ENCODE data around the gene ARHGAP23.
"Not testable (repeated sequence)": the region's sequence is repeated elsewhere in the genome, so short reads cannot be mapped to it uniquely, and the experiment has no call there.

The ARHGAP23 gene

DNA sequence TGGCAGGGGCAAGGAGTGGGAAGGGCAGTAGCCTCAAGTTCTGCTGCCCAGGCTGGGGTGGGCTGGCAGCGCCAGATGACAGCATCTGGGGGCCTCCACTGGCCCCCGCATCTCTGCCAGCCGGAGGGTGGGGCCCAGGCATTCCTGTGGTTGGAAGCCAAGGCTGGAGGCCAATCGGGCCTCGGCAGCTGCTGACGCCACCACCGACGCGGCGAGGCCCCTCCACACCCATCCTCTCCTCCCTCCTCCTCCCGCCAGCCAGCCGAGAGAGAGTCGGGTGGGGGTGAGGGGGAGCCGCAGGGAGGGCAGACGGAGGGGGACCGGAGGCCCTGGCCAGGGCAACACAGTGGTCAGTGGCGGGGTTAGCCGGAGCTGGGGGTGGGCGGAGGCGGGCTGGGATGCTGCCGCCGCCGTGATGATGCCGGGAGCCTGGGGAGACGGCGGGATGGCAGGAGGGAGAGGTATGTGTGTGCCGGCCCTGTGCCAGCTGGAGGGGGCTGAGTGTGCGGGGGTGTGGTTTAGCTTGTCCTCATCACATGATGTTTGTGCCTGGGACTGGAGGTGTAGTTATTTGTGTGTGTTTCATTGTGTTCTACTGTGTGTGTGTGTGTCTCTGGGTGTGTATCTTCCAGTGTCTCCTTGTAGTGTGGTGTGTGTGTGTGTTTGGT is 36.6 kb downstream of the ARHGAP23 start:
- no peak for DNase-seq

DNA sequence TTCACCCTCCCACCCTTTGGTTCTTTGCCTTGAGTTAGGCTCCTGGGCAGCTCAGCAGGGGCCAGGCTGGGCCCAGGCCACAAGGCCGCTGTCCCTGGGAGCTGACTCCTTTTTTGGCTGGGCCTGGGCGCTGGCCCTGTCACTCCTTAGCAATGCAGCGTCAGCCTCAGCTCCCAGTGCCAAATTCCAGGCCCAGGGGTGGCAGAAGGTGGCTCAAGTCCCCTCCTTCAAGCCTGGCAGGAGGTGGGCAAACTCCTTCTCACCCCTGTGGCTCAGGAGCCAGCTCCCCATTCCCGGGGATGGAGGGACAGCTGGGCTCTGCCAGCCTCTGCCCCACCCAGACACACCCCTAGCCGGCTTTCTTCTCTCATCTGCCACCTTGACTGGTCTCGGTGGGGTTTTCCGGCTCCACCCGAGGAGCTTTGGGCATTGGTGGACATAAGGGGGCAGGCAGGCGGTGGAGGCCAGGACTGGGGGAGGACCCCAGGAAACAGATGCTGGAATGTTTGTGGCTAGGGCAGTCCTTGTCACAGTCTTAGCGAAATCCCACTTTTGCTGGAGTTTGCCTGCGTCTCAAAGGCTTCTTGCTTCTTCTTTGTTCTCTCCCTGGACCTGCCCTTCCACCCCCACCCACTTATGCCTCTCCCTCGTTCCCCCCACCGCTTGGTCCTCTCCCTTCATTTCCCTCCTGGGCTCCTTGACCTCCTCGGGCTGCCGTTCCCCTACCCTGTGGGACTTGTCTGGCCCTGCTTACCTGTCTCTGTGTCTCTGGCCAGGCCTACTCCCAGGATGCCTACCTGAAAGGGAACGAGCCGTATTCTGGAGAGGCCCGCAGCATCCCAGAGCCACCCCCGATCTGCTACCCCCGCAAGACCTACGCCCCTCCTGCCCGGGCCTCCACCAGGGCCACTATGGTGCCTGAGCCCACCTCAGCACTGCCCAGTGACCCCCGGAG is 37.4 kb downstream of the ARHGAP23 start:
- no peak for DNase-seq

DNA sequence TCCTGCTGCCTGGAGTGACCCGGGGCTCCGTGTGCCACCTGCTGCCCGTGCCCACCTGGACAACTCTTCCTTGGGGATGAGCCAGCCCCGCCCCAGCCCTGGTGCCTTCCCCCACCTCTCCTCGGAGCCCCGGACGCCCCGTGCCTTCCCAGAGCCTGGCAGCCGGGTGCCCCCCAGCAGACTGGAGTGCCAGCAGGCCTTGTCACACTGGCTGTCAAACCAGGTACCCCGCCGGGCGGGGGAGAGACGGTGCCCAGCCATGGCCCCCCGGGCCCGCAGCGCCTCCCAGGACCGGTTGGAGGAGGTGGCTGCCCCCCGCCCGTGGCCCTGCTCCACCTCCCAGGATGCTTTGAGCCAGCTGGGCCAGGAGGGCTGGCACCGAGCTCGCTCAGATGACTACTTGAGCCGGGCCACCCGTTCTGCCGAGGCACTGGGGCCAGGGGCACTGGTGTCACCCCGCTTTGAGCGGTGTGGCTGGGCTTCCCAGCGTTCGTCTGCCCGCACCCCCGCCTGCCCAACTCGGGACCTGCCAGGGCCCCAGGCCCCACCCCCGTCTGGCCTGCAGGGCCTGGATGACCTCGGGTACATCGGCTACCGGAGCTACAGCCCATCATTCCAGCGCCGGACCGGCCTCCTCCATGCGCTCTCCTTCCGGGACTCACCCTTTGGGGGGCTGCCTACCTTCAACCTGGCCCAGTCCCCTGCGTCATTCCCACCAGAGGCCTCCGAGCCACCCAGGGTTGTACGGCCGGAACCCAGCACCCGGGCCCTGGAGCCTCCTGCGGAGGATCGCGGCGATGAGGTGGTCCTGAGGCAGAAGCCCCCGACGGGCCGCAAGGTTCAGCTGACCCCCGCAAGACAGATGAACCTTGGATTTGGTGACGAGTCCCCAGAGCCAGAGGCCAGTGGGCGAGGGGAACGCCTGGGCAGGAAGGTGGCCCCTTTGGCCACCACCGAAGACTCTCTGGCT is 38.4 kb downstream of the ARHGAP23 start:
- no peak for DNase-seq

DNA sequence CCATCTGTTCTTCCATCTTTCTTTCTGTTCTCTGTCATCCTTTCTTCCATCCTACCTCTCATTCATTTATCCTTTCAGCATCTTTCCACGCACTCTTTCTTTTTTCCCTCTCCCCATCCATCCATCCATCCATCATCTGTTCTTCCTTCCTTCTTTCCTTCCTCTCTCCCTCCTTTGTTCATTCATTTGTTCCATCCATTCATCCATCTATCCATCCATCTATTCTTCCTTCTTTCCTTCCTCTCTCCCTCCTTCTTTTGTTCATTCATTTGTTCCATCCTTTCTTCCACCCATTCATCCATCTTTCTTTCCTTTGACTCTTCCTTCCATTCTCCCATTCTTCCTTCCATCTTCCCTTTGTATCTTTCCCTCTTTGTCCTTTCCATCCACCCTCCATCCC is 39.2 kb downstream of the ARHGAP23 start:
- DNase-seq: no peak

DNA sequence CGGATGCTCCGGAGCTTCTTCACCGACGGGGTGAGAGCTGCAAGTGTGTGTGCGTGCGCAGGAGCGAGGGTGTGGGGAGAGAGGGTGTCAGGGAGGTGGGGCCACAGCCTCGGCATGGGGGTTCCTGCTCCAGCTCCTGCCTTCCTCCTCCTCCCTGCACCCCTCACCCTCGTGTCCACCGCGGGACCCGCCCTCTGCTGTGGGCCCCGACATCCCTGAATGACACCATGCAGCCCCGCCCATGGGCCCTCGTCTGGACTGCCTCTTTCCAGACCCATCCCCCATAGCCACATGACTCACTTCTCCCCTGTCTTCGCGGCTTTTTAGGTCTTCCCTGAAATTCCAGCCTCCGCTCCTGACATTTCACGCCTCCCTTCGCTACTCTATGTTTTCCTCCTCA is 41.6 kb downstream of the ARHGAP23 start:
- DNase-seq: no peak

DNA sequence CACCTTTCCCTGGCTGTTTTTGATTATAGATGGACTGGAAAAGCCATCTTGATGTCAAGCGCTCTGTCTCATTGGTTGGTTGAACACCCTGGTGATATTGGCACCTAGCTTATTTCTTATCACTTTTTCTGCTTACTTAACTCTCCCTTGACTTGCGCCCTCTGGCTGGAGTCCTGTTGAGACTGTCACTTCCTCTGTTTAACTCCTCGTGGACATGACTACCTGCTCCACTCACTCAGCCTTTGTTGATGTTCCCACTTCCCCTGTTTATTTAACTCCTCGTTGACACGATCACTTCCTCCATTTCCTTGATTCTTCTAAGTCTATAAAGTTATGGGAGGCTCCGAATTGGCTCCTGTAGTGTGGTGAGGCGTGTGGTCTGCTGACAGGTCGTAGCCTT is 43.0 kb downstream of the ARHGAP23 start:
- not testable (repeated sequence) for DNase-seq

DNA sequence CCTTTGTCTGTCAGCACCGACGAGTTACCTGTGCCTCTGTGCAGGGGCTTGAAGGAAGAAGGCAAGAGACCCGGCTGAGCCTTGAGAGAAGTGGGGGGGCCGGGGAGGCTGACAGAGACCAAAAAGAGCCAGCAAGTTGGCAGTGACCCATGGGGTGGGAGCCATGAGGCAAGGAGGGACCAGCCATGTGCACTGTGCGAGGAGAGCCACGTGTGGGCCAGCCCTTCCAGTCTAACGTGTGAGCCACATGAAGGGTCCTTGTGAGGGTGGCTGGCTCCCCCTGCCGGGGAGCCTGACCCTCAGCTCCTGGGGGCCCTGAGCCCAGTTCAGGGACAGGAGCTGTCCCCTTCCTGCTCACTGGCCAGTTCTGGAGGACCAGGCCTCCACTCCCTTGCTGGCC is 46.4 kb downstream of the ARHGAP23 start:
- DNase-seq: not testable (repeated sequence)

DNA sequence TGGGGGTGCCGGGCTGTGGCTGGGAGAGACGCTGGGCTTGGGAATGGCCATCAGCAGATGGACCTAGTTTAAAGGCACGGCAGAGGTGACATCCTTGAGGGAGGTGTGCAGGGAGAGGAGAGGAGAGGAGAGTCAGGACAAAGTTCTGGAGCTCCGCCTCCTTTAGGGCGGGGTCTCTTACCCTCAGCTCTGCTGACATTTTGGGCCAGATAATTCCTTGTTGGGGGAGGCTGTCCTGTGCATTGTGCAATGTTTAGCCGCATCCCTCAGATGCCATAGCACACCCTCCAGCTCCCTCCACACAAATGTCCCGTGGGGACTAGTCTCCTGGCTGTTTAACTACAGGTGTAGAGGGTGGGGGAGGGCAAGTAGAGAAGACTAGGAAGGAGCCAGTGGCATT is 48.3 kb downstream of the ARHGAP23 start:
- DNase-seq: no peak

DNA sequence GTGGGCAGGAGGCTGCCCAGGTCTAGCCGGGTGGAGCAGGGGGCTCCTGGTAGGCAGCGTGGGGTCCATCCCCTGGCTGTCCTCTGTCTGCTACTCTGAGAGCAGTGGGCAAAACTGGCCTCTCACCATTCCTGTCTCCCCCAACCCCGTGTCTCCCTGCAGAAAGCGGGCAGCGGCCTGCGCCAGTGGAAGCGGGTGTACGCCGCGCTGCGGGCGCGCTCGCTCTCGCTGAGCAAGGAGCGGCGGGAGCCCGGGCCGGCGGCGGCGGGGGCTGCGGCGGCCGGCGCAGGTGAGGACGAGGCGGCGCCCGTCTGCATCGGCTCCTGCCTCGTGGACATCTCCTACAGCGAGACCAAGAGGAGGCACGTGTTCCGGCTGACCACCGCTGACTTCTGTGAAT is 49.2 kb downstream of the ARHGAP23 start:
- not testable (repeated sequence) for DNase-seq

DNA sequence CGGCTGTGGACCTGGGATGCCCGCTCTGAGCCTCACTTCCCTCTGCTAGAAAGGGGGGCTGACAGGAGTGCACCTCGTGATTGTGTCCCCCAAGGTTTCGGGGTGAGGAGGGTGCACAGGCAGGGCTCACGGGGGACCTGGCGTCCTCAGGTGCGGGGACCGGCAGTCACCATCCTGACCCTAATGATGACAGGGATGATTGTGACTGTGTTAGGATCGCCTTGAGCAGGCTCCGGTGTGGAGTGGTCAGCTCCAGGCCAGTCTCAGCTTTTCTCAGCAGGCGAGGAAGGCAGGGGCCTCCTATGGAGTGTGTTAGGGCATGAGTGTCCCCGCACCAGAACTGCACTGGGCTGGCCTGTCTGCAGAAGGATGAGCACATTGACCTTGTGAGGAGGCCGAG is 49.7 kb downstream of the ARHGAP23 start:
- not testable (repeated sequence) for DNase-seq

DNA sequence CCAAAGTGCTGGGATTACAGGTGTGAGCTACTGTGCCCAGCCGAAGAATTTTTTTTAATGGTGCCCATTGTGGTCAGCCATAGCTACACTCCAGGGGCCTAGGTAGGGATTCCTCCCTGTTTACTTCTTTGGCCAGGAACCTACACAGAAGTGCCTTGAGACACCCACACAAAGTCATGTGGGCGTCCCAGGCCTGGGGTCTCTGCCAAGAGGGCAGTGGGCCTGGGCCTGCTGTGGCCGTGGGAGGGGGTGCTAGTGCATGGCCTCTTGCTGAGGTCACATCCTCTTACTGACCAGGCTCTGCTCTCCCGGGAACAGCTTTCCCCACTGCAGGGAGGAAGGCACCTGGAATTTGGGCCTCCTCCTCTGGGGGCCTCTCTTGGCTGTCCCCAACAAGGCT is 50.4 kb downstream of the ARHGAP23 start:
- not testable (repeated sequence) for DNase-seq

DNA sequence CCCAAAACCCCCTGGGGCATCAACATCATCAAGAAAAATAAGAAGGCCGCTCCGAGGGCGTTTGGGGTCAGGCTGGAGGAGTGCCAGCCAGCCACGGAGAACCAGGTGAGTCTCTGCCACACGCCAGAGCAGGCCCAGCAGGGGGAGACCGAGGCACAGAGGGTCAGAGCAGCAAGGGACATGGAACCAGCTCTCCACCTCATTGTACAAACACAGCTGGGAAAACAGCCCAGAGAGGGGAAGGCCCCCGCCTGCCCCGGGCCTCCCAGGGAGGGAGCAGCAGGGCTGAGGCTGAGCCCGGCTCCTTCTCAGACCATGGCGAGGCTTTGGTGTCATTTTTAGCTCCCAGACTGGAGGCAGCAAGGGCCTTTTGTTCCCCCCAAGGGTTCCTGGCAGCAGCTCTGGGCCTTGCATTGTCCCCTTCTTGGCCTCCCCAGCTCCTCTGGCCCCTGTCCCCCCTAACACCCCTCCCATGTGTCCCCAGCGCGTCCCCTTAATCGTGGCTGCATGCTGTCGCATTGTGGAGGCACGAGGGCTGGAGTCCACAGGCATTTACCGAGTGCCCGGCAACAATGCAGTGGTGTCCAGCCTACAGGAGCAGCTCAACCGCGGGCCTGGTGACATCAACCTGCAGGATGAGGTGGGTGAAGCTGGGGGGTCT is 53.9 kb downstream of the ARHGAP23 start:
- not testable (repeated sequence) for DNase-seq

DNA sequence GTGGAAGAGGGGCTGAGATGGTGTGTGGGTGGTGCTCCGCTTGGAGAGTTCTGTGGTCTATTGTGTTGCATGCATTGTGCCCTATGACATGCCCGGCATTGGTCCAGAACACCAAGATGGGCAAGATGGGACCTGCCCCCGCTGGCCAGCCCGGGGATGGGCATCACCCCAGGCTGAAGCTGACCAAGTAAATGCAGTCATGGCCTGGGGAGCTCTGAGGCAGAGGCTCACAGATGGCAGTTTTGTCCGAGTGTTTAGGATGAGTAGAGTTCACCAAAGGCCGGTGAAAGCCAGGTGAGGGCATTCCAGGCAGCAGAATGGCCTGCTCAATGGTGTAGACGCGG is 54.4 kb downstream of the ARHGAP23 start:
- DNase-seq: not testable (repeated sequence)

DNA sequence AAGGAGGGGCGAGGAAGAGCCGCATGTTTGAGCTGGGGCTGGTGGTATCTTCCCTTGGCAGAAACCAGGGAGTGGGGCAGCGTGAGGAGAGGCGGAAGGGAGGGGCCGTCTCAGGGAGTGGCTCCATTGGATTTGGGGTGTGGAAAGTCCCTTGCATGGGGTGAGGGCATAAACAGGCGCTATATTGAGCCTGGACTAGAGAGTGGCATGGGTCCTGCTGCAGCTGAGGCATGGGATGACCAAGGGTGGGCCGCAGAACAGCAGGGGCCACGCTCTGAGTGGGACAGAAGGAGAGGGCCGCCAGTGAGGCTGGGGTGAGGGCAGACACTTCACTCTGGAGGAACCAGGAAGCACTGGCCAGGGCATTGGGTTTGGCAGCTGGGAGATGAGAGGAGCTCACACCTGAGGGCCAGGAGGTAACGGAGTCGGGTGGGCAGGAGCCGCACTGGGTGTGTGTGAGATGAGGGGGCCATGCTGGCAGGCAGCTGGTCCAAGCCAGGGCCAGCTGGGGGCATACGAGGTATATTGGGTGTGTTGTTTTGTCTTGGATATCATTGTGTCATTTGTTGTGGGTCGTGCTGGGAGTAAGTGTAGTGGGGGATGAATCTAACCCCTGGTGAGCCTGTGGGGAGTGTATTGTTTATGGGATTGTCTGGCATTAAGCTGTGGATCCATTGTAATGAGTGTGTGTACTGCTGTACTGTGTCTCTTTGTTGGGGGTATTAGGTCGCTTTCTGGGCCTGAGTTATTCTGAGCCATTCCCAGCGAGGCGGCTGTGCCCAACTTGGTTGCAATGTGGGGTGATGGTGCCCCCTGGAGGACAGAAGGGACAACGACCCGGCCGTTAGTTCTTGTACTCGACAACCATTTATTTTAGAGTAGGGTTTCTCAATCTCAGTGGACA is 56.2 kb downstream of the ARHGAP23 start:
- DNase-seq: peak; percentile 49

DNA sequence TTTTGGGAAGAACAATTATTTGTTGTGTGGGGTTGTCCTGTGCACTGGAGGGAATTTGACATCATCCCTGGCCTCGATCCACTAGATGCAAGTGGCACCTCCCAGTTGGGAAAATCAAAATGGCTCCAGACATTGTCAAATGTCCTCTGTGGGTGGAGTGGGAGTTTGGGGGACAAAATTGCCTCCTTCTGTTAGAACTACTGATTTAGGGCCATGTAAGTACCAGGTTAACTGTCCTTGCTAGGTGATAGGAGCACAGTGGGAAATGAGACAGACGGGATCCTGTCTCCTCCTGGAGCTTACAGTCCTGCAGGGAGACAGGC is 56.8 kb downstream of the ARHGAP23 start:
- no peak for DNase-seq

DNA sequence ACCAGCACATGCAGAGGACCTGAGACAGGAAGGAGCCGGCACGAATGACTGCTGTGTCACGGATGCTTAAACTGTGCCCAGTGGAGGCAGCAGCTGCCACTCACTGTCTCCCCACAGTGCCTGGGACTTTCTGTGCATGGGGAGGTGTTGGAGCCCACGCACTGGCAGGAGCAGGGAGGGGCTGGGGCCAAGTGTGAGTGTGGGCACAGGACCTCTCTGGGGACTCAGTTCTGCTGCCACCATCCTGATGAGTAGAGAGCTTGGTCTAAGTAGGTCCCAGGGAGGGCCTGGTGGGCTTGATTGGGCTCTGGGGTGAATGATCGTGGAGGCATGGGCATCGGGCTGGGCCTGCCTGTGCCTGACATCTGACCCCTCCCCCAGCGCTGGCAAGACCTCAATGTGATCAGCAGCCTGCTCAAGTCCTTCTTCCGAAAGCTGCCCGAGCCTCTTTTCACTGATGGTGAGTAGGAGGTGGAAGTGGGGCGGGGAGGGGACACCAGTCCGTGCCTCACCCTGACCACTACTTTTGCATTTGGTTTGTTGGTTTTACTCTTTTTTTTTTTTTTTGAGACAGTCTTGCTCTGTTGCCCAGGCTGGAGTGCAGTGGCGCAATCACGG is 57.5 kb downstream of the ARHGAP23 start:
- DNase-seq: not testable (repeated sequence)

DNA sequence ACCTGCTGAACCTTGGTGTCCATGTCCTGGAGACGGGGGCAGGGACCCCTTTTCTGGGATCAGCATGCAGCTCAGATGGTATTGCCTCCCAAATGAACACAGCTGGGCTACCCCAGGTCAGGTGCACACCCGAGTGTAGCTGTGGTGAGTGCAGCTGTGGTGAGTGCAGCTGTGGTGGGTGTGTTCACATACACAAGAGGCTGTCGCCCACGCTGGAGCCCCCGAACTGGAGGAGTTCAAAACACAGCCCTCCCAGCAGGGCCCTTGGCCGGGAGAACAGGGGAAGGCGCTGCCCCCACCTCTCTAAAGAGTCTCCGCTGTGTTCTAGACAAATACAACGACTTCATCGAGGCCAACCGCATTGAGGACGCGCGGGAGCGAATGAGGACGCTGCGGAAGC is 61.5 kb downstream of the ARHGAP23 start:
- DNase-seq: not testable (repeated sequence)

DNA sequence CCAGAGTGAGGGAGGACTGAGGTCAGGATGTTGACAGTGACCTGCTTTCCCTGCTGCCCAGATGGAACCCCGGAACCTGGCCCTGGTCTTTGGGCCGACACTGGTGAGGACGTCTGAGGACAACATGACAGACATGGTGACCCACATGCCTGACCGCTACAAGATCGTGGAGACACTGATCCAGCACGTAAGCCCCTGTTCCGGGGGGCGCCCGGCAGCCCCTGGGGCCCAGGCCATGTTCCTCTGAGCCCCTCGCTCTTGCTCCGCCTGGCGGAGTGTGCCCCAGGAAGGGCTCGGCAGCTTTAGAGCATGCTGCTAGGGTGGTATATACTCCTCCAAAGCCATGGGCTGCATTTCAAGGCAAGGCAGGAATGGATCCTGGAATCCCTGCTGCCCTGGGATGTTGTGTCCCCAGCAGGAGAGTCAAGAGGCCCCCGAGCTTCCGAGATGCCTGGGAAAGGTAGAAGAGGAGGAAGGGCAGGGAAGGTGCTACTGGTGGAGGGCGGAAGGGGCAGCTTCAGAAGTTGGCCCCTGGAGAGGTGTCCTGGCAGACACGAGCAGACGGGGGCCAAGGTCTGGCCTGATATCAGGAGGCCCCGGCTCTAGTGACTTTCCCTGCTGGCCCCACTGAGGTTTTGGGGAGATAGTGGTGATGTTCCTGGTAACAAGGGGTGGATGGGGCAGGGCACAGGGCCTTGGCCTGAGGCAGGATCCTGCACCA is 63.2 kb downstream of the ARHGAP23 start:
- DNase-seq: not testable (repeated sequence)

DNA sequence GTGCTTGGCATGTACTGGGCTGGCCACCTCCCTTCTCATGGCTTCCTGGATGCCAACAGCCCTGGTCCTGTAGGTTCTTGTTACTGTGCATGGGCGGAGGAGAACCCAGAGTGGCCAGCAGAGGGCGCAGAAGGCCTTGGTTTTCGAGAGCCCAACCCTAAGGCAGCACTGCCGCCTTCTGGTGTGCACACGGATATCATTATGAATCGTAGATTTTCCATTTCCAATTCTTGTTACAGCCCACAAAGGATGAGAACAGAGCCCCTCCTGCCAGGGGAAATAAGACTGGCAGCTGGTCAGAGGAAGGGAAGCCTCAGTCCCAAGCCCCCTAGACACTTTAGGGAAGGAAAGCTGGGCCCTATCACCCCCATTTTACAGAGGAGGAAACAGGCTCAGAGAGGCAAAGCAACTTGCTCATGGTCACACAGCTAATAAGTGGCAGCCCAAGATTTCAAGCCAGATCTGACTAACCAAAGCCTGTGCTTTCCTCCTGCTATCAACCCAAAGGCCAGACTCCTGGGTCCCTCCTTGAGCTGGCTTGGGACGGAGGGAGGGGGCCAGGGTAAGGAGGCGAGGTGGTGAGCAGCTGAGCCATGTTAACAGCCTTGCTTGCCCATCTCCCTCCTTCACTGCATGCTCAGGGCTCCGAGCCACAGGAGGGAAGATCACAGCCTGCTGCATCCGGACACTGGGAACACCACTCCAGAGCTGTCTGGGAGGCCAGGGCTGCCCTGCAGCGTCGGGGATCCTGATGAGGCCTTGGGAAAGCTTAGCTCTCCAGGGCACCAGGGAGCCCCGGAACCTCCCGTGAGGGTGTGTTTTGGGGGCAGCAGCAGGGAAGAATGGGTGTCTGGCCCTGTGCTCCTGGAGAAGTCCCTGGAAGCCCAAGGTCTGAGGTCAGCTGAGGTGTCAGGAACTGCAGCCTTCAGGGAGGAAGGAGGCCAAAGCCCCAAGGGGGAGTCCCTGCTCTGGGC is 64.1 kb downstream of the ARHGAP23 start:
- DNase-seq: peak; percentile 88

All from activated T-cell treated with anti-CD3 and anti-CD28 coated beads for 4 hours (primary cell).